Activated CD4-positive, alpha-beta T cell treated with anti-CD3 and anti-CD28 coated beads for 36 hours (primary cell): Measurements from ENCODE around the gene TFF3. TPM values are rescaled to one million over a fixed set of nuclear protein-coding genes. Genes with fewer than 3 reads are reported as not detected.

Source experiments
- ATAC-seq: fragments of 200-7000 bp; cut with Tn5 transposase; one replicate; pipeline ENCODE4 v1.10.0; 2021; ENCODE audit warnings: mild to moderate bottlenecking, moderate library complexity
- CTCF ChIA-PET: fragments of 350-600 bp; sonication (Branson Sonifier 250); formaldehyde crosslinking; loops from one replicate; lab custom pipeline; 2021; ENCODE audit warnings: antibody characterized with exemption; lab: Charles Lee
- POLR2A ChIA-PET: fragments of 350-600 bp; sonication (Branson Sonifier 250); formaldehyde crosslinking; loops from one replicate; lab custom pipeline; 2021; ENCODE audit warnings: antibody characterized with exemption, inconsistent platforms; lab: Charles Lee
- DNase-seq: peaks from one replicate; pipeline ENCODE4 v3.0.0-alpha.2; 2020
- H3K27ac Mint-ChIP-seq: one replicate; pipeline ENCODE4 v1.8.0; 2021; ENCODE audit warnings: mixed read lengths
- H3K27me3 Mint-ChIP-seq: one replicate; pipeline ENCODE4 v1.8.0; 2021; ENCODE audit warnings: mixed read lengths
- H3K36me3 Mint-ChIP-seq: one replicate; pipeline ENCODE4 v1.8.0; 2021; ENCODE audit warnings: low read depth, mixed read lengths
- H3K4me1 Mint-ChIP-seq: one replicate; pipeline ENCODE4 v1.8.0; 2021; ENCODE audit warnings: mixed read lengths
- H3K4me3 Mint-ChIP-seq: one replicate; pipeline ENCODE4 v1.8.0; 2021; ENCODE audit warnings: mild to moderate bottlenecking, moderate library complexity, mixed read lengths
- H3K9me3 Mint-ChIP-seq: one replicate; pipeline ENCODE4 v1.8.0; 2021; ENCODE audit warnings: low read depth, mixed read lengths
- intact Hi-C, 2 experiments: fragments of 100-400 bp; cut with DNase I in 1 of 2; cut with micrococcal nuclease in 1 of 2; formaldehyde crosslinking; loops; one replicate each; pipeline versions ENCODE4 v1.14.2 to v1.15.1; 2022 to 2024; cut with DNase I, micrococcal nuclease
- total RNA-seq, 2 experiments: library from RNA; stranded (reverse); gene quantifications; one replicate each; pipeline ENCODE4 v1.2.3, GENCODE V29; 2021

The TFF3 gene, protein sequence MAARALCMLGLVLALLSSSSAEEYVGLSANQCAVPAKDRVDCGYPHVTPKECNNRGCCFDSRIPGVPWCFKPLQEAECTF
- not detected for total RNA-seq

DNA sequence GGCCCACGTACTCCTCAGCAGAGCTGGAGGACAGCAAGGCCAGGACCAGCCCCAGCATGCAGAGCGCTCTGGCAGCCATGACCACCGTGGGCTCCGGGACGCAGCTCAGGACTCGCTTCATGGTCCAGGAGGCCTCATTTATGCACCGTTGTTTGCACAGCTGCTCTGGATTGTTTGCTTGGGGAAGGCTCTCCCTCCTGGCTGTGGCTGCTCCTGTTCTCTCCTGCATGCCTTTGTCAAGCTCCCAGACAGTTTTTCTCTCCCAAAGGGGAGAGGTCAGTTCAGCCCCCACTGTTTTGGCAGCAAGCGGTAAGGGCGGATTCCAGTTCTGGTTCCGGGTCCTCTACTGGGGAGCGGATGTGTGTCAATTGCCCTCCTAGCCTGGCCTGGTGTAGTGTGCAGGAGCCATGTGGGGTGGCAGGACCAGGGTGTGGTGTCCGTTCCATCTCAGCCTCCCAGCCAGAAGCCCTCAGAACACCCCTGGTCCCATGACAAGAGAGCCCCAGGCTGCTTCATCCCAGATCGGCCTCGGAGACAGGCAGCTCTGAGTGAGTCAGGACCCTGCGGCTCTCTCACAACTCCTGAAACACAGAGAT, at the start of gene TFF3:
TSS of gene TFF3 (minus strand) at position 114 of the 596 bp plus-strand sequence. CDS start at position 79, 35 bp downstream.
- Mint-ChIP-seq H3K36me3 (no peaks in the 10 kb centered on the region), H3K4me1 (peaks cover 5% of the 10 kb centered on the region), H3K9me3 (no peaks in the 10 kb centered on the region), H3K4me3 (no peak within 1 kb of the TSS), H3K27ac (no peak within 1 kb of the TSS), H3K27me3 (no peaks in the 10 kb centered on the region)
- ChIA-PET POLR2A (no interaction called here), CTCF (interaction anchor here (0.6 to 1.0 kb wide), 2 partner anchors 23 to 139 kb away, joined by 3 read pairs; no protein-coding TSS in a partner anchor)
- intact Hi-C loops = no loop called here
- no peak for ATAC-seq
- no peak for DNase-seq

GRCh38 chr21:42364304-42364865, 49.2 kb upstream of the TFF3 start:
- Mint-ChIP-seq H3K36me3 (no peaks in the 10 kb centered on the region), H3K27ac (no peak overlapping the region), H3K27me3 (no peaks in the 10 kb centered on the region), H3K9me3 (no peaks in the 10 kb centered on the region), H3K4me1 (peaks cover 8% of the 10 kb centered on the region), H3K4me3 (no peak overlapping the region)
- DNase-seq (no peak), ATAC-seq (no peak)
- ChIA-PET POLR2A (no interaction called here), CTCF (no interaction called here)
- intact Hi-C loops = no loop called here

GRCh38 chr21:42363312-42363711, 48.1 kb upstream of the TFF3 start:
- Mint-ChIP-seq H3K27me3 (no peaks in the 10 kb centered on the region), H3K4me3 (no peak overlapping the region), H3K36me3 (no peaks in the 10 kb centered on the region), H3K9me3 (no peaks in the 10 kb centered on the region), H3K27ac (no peak overlapping the region), H3K4me1 (peaks cover 7% of the 10 kb centered on the region)
- DNase-seq (no peak), ATAC-seq (no peak)
- CTCF ChIA-PET = no interaction called here
- POLR2A ChIA-PET = interaction anchor here (0.7 kb wide), 1 partner anchor 144 kb away, joined by 3 read pairs; no protein-coding TSS in a partner anchor
- intact Hi-C loops = no loop called here

DNA sequence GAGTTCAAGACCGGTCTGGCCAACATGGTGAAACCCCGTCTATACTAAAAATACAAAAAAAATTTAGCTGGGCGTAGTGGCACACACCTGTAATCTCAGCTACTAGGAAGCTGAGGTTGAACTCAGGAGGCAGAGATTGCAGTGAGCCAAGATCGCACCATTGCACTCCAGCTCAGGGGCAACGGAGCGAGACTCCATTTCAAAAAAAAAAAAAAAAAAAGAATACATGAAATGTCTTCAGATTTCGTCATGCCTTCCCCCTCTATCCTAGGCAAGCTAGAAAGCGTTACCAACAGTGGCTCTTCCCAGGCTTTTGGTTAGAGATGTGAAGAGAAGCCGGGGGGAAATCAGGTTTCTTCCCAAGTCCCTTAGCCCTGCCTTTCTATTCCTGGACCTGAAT, 47.5 kb upstream of the TFF3 start:
- Mint-ChIP-seq H3K27me3 (no peaks in the 10 kb centered on the region), H3K9me3 (no peaks in the 10 kb centered on the region), H3K4me3 (no peak overlapping the region), H3K4me1 (peaks cover 2% of the 10 kb centered on the region), H3K36me3 (no peaks in the 10 kb centered on the region), H3K27ac (no peak overlapping the region)
- intact Hi-C loops = no loop called here
- DNase-seq = no peak
- POLR2A ChIA-PET = interaction anchor here (0.6 to 0.7 kb wide), 2 partner anchors 10 to 143 kb away, joined by 3 read pairs; no protein-coding TSS in a partner anchor
- CTCF ChIA-PET = interaction anchor here (0.6 to 1.1 kb wide), 3 partner anchors 18 to 163 kb away, joined by 3 read pairs; no protein-coding TSS in a partner anchor
- no peak for ATAC-seq

DNA sequence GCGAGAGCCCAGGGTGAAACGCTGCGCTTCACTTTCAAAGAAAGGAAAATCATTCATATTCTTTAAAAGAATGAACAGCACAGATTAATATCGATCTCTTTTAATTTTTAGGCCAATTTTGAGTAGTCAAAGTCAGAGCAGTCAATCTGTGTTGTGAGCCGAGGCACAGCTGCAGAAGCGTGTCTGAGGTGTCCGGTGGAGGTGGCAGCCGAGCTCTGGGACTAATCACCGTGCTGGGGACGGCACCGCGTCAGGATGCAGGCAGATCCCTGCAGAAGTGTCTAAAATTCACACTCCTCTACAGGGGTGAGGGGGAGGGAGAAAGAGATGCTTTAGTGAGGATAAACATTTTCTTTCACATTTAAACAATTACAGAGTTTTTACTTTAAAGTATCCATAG, 47.0 kb upstream of the TFF3 start:
- DNase-seq = no peak

GRCh38 chr21:42361286-42361685, 46.1 kb upstream of the TFF3 start:
- H3K9me3 Mint-ChIP-seq = peaks cover 6% of the 10 kb centered on the region
- POLR2A ChIA-PET = no interaction called here
- no peaks in the 10 kb centered on the region for H3K27me3 Mint-ChIP-seq

More for the DNA sequence above, 47.0 kb upstream of the TFF3 start:
- no peaks in the 10 kb centered on the region for H3K36me3 Mint-ChIP-seq
- H3K4me1 Mint-ChIP-seq = no peaks in the 10 kb centered on the region
- intact Hi-C loops = no loop called here
- ChIA-PET CTCF (interaction anchor here (0.6 to 1.7 kb wide), 5 partner anchors 12 to 163 kb away, joined by 3 to 9 read pairs (median 3); no protein-coding TSS in a partner anchor), POLR2A (interaction anchor here (0.6 kb wide), 1 partner anchor 10 kb away, joined by 3 read pairs; no protein-coding TSS in a partner anchor)
- H3K27ac Mint-ChIP-seq = no peak overlapping the region
- no peak overlapping the region for H3K4me3 Mint-ChIP-seq
- no peaks in the 10 kb centered on the region for H3K27me3 Mint-ChIP-seq
- H3K9me3 Mint-ChIP-seq = no peaks in the 10 kb centered on the region
- ATAC-seq = no peak

GRCh38 chr21:42360317-42360716, 45.1 kb upstream of the TFF3 start:
- Mint-ChIP-seq H3K4me1 (no peaks in the 10 kb centered on the region), H3K4me3 (no peak overlapping the region), H3K27me3 (no peaks in the 10 kb centered on the region), H3K9me3 (peaks cover 6% of the 10 kb centered on the region), H3K27ac (no peak overlapping the region), H3K36me3 (no peaks in the 10 kb centered on the region)
- DNase-seq = peak; percentile 62
- intact Hi-C loops = loop anchor here (1.0 kb wide), 1 partner anchor 90 kb away; no protein-coding TSS in a partner anchor
- ChIA-PET CTCF (interaction anchor here (1.0 to 1.6 kb wide), 7 partner anchors 14 to 176 kb away, joined by 3 to 9 read pairs (median 5); no protein-coding TSS in a partner anchor), POLR2A (no interaction called here)
- ATAC-seq = peak; percentile 54

More at GRCh38 chr21:42361286-42361685, 46.1 kb upstream of the TFF3 start:
- Mint-ChIP-seq H3K4me1 (no peaks in the 10 kb centered on the region), H3K36me3 (no peaks in the 10 kb centered on the region), H3K4me3 (no peak overlapping the region), H3K27ac (no peak overlapping the region)
- CTCF ChIA-PET = interaction anchor here (0.8 to 1.7 kb wide), 11 partner anchors 13 to 175 kb away, joined by 3 to 9 read pairs (median 4); no protein-coding TSS in a partner anchor
- intact Hi-C loops = no loop called here
- no peak for ATAC-seq
- DNase-seq = no peak

GRCh38 chr21:42358937-42359336, 43.7 kb upstream of the TFF3 start:
- H3K27me3 Mint-ChIP-seq = no peaks in the 10 kb centered on the region
- POLR2A ChIA-PET = no interaction called here
- CTCF ChIA-PET = interaction anchor here (0.7 kb wide), 1 partner anchor 51 kb away, joined by 4 read pairs; no protein-coding TSS in a partner anchor

GRCh38 chr21:42358261-42358660, 43.1 kb upstream of the TFF3 start:
- H3K27me3 Mint-ChIP-seq = no peaks in the 10 kb centered on the region
- no peak overlapping the region for H3K27ac Mint-ChIP-seq
- peaks cover 16% of the 10 kb centered on the region for H3K9me3 Mint-ChIP-seq
- no peak for DNase-seq
- no peaks in the 10 kb centered on the region for H3K4me1 Mint-ChIP-seq
- H3K4me3 Mint-ChIP-seq = no peak overlapping the region
- POLR2A ChIA-PET = no interaction called here
- intact Hi-C loops = no loop called here
- CTCF ChIA-PET = no interaction called here
- no peak for ATAC-seq
- H3K36me3 Mint-ChIP-seq = no peaks in the 10 kb centered on the region

More at GRCh38 chr21:42358937-42359336, 43.7 kb upstream of the TFF3 start:
- no peak for ATAC-seq
- no peaks in the 10 kb centered on the region for H3K4me1 Mint-ChIP-seq
- H3K9me3 Mint-ChIP-seq = peaks cover 13% of the 10 kb centered on the region
- no peak overlapping the region for H3K4me3 Mint-ChIP-seq
- H3K36me3 Mint-ChIP-seq = no peaks in the 10 kb centered on the region
- no peak for DNase-seq
- H3K27ac Mint-ChIP-seq = no peak overlapping the region
- intact Hi-C loops = no loop called here

DNA sequence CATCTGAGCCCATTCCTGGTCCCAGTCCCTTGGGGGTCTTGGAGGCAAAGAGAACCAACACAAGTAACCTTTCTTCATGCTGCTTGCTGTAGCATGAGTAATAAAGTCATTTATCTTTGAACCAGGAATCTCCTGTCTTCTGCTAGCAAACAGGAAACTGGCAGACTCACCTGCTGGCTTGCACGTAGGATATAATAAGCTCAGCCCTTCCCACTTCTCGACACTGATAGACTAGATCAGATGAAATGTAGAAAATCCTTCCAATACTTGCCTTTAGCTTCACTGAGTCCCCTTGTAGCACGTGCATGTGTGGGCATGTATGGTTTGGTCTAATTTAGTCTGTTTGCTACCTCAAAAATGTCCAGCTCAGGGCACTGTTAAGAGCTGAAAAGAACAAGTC, 42.1 kb upstream of the TFF3 start:
- ChIA-PET POLR2A (no interaction called here), CTCF (interaction anchor here (0.7 to 1.1 kb wide), 3 partner anchors 10 to 212 kb away, joined by 3 to 4 read pairs (median 4); no protein-coding TSS in a partner anchor)
- intact Hi-C loops = no loop called here
- Mint-ChIP-seq H3K4me3 (no peak overlapping the region), H3K4me1 (no peaks in the 10 kb centered on the region), H3K27me3 (no peaks in the 10 kb centered on the region), H3K27ac (no peak overlapping the region), H3K36me3 (no peaks in the 10 kb centered on the region), H3K9me3 (peaks cover 16% of the 10 kb centered on the region)
- DNase-seq = no peak
- ATAC-seq = no peak

DNA sequence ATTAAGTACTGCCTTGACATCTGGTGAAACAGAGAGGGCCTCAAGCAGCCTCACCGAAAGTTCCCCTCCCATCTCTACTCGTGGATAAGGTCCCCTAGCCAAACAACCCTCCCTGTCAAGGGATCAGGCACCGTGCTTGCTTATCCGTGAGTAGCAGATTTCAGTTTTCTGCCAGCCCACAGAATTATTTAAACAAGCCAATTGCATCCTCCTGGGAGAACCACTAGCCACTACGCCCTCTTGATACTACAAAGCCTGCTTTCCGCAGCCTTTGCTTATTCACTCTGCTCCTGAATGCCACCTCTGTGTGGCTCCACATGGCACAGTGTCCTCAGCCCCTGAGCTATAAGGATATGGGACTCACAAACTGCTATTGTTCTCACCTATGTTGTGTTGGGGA, 41.4 kb upstream of the TFF3 start:
- no peaks in the 10 kb centered on the region for H3K36me3 Mint-ChIP-seq
- intact Hi-C loops = no loop called here
- DNase-seq (no peak), ATAC-seq (no peak)
- no peak overlapping the region for H3K27ac Mint-ChIP-seq
- no peaks in the 10 kb centered on the region for H3K4me1 Mint-ChIP-seq
- no peaks in the 10 kb centered on the region for H3K27me3 Mint-ChIP-seq
- peaks cover 16% of the 10 kb centered on the region for H3K9me3 Mint-ChIP-seq
- CTCF ChIA-PET = interaction anchor here (0.7 to 1.1 kb wide), 4 partner anchors 11 to 124 kb away, joined by 3 to 4 read pairs (median 3); no protein-coding TSS in a partner anchor
- no peak overlapping the region for H3K4me3 Mint-ChIP-seq
- POLR2A ChIA-PET = no interaction called here
